K562 (cell line): ENCODE measurements around the gene SMARCA4.

ENCODE experiments used
- NELFE ChIP-seq: IDR thresholded peaks from 2 replicates; pipeline ENCODE4 v1.6.1; 2011; ENCODE audit warnings: mild to moderate bottlenecking; ENCODE audit not compliant: insufficient read depth, insufficient read length
- ZNF589 ChIP-seq: fragments of 200-800 bp; sonication (Bioruptor generic); IDR thresholded peaks from 2 replicates; pipeline ENCODE4 v1.6.1; 2016; ENCODE audit warnings: low read depth, missing genetic modification characterization, missing compliant biosample characterization
- TF ChIP-seq, protein P1 (sequence below), 3 experiments: IDR thresholded peaks in 2 of 3; conservative IDR thresholded peaks in 1 of 3; 2 replicates each; pipeline ENCODE4 v1.5.1; 2011 to 2012; ENCODE audit warnings: low read length in 3 of 3, mild to moderate bottlenecking in 3 of 3, control low read depth in 2 of 3, improper control_type of control experiment in 1 of 3, inconsistent platforms in 1 of 3, low read depth in 1 of 3, mixed read lengths in 1 of 3, moderate library complexity in 1 of 3; ENCODE audit not compliant: insufficient read depth in 2 of 3
- TF ChIP-seq, protein P2 (sequence below), 2 experiments: fragments of 450-650 bp; conservative IDR thresholded peaks; 2 replicates each; pipeline ENCODE4 v1.6.1; 2017; ENCODE audit warnings: mild to moderate bottlenecking in 2 of 2, moderate library complexity in 2 of 2
- TF ChIP-seq, protein P3 (sequence below): sonication (generic); formaldehyde crosslinking; IDR thresholded peaks from 2 replicates; pipeline ENCODE4 v1.9.0; 2022; ENCODE audit warnings: mild to moderate bottlenecking, missing genetic modification reagents

DNA sequence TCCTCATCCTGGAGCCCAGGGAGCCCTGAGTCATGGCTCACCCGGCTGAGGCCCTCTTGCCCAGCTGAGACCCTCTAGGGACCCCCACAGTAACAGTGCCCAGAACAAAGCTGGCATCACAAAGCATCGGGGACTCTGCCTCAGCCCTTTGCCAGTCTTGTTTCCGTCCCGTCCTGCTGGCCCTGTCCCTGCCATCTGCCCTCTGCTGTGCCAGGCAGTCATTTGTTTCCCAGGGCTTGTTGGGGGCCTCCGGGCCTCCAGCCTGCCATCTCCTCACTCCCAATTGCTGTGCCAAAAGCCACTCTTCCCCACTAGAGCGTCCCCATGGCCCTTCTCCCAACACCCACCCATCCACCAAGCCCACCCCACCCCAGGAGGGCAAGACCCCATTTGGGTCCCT, 64.2 kb downstream of the SMARCA4 start:
- TF ChIP-seq, protein P1, sequence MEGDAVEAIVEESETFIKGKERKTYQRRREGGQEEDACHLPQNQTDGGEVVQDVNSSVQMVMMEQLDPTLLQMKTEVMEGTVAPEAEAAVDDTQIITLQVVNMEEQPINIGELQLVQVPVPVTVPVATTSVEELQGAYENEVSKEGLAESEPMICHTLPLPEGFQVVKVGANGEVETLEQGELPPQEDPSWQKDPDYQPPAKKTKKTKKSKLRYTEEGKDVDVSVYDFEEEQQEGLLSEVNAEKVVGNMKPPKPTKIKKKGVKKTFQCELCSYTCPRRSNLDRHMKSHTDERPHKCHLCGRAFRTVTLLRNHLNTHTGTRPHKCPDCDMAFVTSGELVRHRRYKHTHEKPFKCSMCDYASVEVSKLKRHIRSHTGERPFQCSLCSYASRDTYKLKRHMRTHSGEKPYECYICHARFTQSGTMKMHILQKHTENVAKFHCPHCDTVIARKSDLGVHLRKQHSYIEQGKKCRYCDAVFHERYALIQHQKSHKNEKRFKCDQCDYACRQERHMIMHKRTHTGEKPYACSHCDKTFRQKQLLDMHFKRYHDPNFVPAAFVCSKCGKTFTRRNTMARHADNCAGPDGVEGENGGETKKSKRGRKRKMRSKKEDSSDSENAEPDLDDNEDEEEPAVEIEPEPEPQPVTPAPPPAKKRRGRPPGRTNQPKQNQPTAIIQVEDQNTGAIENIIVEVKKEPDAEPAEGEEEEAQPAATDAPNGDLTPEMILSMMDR (IDR thresholded peaks at IDR 0.05 in 2 of 3, conservative IDR thresholded peaks at IDR 0.05 in 1 of 3; ENCODE audit: insufficient read depth in 2 of 3, low read depth in 1 of 3, low read length in 3 of 3): no peak
- TF ChIP-seq, protein P2, sequence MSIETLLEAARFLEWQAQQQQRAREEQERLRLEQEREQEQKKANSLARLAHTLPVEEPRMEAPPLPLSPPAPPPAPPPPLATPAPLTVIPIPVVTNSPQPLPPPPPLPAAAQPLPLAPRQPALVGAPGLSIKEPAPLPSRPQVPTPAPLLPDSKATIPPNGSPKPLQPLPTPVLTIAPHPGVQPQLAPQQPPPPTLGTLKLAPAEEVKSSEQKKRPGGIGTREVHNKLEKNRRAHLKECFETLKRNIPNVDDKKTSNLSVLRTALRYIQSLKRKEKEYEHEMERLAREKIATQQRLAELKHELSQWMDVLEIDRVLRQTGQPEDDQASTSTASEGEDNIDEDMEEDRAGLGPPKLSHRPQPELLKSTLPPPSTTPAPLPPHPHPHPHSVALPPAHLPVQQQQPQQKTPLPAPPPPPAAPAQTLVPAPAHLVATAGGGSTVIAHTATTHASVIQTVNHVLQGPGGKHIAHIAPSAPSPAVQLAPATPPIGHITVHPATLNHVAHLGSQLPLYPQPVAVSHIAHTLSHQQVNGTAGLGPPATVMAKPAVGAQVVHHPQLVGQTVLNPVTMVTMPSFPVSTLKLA (conservative IDR thresholded peaks at IDR 0.05): no peak
- no peak for TF ChIP-seq NELFE
- TF ChIP-seq, protein P3, sequence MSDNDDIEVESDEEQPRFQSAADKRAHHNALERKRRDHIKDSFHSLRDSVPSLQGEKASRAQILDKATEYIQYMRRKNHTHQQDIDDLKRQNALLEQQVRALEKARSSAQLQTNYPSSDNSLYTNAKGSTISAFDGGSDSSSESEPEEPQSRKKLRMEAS (CRISPR knock-in tag): no peak
- no peak for TF ChIP-seq ZNF589 (CRISPR knock-in tag)
